SU-DHL-6 (cell line): ENCODE measurements around the gene POLR2E.

ENCODE experiments used
- H2AFZ ChIP-seq: fragments of 200-600 bp; sonication (generic); 2 replicates; pipeline ENCODE4 v1.6.1; 2014; ENCODE audit warnings: low read depth, mild to moderate bottlenecking, moderate library complexity, mixed read lengths, antibody characterized with exemption, low read length; ENCODE audit not compliant: severe bottlenecking
- H3F3A ChIP-seq: fragments of 200-600 bp; shearing (Covaris generic); 2 replicates; pipeline ENCODE4 v1.6.0; 2016; ENCODE audit warnings: antibody characterized with exemption, mild to moderate bottlenecking; ENCODE audit not compliant: insufficient read depth
- H3K27ac ChIP-seq: fragments of 200-600 bp; sonication (generic); 2 replicates; pipeline ENCODE4 v1.5.1; 2016; ENCODE audit warnings: low read depth, mild to moderate bottlenecking, low read length, moderate library complexity, mixed read lengths
- H3K27me3 ChIP-seq: fragments of 200-600 bp; sonication (generic), shearing (Covaris generic); 2 replicates; pipeline ENCODE4 v1.6.0; 2014; ENCODE audit warnings: mild to moderate bottlenecking, low read length
- H3K36me3 ChIP-seq: fragments of 200-600 bp; sonication (generic); 2 replicates; pipeline ENCODE4 v1.6.1; 2014; ENCODE audit warnings: mild to moderate bottlenecking, low read length, mixed read lengths
- H3K4me2 ChIP-seq: fragments of 300-600, 200-600 bp; shearing (Covaris generic), sonication (generic); 2 replicates; pipeline ENCODE4 v1.6.0; 2014; ENCODE audit warnings: low read length, low read depth, mild to moderate bottlenecking; ENCODE audit not compliant: poor library complexity, severe bottlenecking
- H3K4me3 ChIP-seq: fragments of 200-600 bp; sonication (generic); 2 replicates; pipeline ENCODE4 v1.5.1; 2014; ENCODE audit warnings: antibody characterized with exemption, low read length, mild to moderate bottlenecking, mixed read lengths; ENCODE audit not compliant: insufficient read depth, poor library complexity, severe bottlenecking
- H3K79me2 ChIP-seq: fragments of 200-600 bp; sonication (generic); 2 replicates; pipeline ENCODE4 v1.6.1; 2014; ENCODE audit warnings: mild to moderate bottlenecking, low read length, moderate library complexity; ENCODE audit not compliant: insufficient read depth
- H3K9ac ChIP-seq: fragments of 200-600 bp; sonication (generic); 2 replicates; pipeline ENCODE4 v1.7.0; 2014; ENCODE audit warnings: mild to moderate bottlenecking, low read length
- H3K9me2 ChIP-seq: fragments of 200-600 bp; sonication (generic); replicated peaks from 2 replicates; pipeline ENCODE4 v1.6.1; 2014; ENCODE audit warnings: low read length; ENCODE audit not compliant: insufficient read depth
- H3K9me3 ChIP-seq: fragments of 200-600 bp; sonication (generic); 2 replicates; pipeline ENCODE4 v1.6.1; 2014; ENCODE audit warnings: low read length, mixed read lengths; ENCODE audit not compliant: insufficient read depth
- H4K20me1 ChIP-seq: fragments of 200-600 bp; sonication (generic); 2 replicates; pipeline ENCODE4 v1.6.1; 2014; ENCODE audit warnings: low read depth, mild to moderate bottlenecking, antibody characterized with exemption, low read length, moderate library complexity, mixed read lengths
- EZH2phosphoT487 ChIP-seq: fragments of 200-600 bp; sonication (generic), shearing (Covaris generic); conservative IDR thresholded peaks from 2 replicates; pipeline ENCODE4 v1.6.1; 2018; ENCODE audit warnings: mild to moderate bottlenecking, antibody characterized with exemption, low read length, moderate library complexity, mixed read lengths
- TF ChIP-seq, protein P1 (sequence below): fragments of 200-600 bp; sonication (generic); IDR thresholded peaks from one replicate; pipeline ENCODE4 v1.5.1; 2017; ENCODE audit warnings: antibody characterized with exemption, mild to moderate bottlenecking, low read length, moderate library complexity; ENCODE audit not compliant: insufficient read depth, poor library complexity, severe bottlenecking

Gene POLR2E

DNA sequence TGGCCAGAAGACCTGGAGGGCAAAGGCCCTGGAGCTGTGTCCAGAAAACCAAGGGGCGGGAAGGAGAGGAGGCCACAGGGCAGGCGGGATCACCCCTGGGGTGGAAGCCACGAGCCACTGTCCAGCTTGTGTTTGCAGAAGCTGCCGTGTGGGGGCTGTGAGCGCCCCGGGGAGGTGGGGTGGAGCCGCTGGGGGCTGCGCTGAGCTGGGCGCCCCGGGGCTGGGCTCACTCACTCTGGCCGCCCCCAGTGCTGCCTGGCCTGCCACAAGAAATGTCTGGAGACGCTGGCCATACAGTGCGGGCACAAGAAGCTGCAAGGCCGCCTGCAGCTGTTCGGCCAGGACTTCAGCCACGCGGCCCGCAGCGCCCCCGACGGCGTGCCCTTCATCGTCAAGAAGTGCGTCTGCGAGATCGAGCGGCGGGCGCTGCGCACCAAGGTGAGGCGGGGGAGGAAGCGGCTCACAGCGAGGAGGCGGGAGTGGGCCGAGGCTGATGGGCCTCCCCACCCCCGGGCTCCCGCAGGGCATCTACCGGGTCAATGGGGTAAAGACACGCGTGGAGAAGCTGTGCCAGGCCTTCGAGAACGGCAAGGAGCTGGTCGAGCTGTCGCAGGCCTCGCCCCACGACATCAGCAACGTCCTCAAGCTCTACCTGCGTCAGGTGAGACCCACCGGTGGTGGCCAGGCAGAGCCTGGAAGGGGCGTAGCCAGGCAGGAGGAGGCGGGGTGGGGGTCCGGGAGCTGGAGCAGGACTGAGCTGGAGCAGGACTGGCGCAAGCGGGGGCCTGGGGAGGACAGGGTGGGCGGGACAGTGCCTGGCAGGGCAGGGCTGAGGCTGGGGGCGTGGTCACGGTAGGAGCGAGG is 13.6 kb downstream of the POLR2E start:
- H4K20me1 ChIP-seq: no peaks in the 10 kb centered on the region
- no peaks in the 10 kb centered on the region for H3K27me3 ChIP-seq
- H3K9ac ChIP-seq: no peak overlapping the region
- no peaks in the 10 kb centered on the region for H3K9me2 ChIP-seq
- H3K4me3 ChIP-seq: no peak overlapping the region
- peaks cover 14% of the 10 kb centered on the region for H3F3A ChIP-seq
- H2AFZ ChIP-seq: no peak overlapping the region
- H3K27ac ChIP-seq: no peak overlapping the region
- no peaks in the 10 kb centered on the region for H3K36me3 ChIP-seq
- no peaks in the 10 kb centered on the region for H3K9me3 ChIP-seq
- no peak for TF ChIP-seq EZH2phosphoT487
- TF ChIP-seq, protein P1, sequence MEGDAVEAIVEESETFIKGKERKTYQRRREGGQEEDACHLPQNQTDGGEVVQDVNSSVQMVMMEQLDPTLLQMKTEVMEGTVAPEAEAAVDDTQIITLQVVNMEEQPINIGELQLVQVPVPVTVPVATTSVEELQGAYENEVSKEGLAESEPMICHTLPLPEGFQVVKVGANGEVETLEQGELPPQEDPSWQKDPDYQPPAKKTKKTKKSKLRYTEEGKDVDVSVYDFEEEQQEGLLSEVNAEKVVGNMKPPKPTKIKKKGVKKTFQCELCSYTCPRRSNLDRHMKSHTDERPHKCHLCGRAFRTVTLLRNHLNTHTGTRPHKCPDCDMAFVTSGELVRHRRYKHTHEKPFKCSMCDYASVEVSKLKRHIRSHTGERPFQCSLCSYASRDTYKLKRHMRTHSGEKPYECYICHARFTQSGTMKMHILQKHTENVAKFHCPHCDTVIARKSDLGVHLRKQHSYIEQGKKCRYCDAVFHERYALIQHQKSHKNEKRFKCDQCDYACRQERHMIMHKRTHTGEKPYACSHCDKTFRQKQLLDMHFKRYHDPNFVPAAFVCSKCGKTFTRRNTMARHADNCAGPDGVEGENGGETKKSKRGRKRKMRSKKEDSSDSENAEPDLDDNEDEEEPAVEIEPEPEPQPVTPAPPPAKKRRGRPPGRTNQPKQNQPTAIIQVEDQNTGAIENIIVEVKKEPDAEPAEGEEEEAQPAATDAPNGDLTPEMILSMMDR: no peak
- no peaks in the 10 kb centered on the region for H3K79me2 ChIP-seq
- H3K4me2 ChIP-seq: no peak overlapping the region

DNA sequence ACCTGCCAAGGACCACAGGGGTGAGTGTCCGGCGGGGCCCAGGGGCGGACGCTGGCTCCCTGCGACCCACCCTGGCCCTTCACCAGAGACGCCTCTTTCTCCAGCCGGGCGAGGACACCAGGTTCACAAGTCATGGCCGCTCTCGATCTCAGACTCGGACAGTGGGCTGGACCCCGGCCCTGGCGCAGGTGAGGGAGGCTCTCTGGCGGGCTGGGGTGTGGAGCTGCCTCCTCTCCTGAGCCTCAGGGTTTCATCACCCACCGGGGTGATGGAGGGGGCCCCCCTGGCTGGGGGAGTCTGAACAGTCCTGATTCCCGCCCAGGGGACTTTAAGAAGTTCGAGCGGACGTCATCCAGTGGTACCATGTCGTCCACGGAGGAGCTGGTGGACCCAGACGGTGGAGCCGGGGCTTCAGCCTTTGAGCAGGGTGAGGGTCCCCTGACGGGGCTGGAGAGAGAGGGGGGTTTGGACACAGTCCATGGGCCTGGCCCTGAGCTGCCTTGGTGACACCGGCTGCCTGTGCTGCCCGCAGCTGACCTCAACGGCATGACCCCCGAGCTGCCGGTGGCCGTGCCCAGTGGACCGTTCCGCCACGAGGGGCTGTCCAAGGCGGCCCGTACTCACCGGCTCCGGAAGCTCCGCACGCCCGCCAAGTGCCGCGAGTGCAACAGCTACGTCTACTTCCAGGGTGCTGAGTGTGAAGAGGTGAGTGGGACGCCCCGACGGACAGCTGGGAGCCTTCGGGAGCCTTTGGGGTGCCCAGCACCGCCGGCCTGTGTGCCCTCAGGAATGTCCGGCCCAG is 14.6 kb downstream of the POLR2E start:
- H3K4me3 ChIP-seq: no peak overlapping the region
- no peak overlapping the region for H2AFZ ChIP-seq
- no peak overlapping the region for H3K27ac ChIP-seq
- no peaks in the 10 kb centered on the region for H4K20me1 ChIP-seq
- H3K9me3 ChIP-seq: no peaks in the 10 kb centered on the region
- H3K36me3 ChIP-seq: peaks cover 8% of the 10 kb centered on the region
- peaks cover 18% of the 10 kb centered on the region for H3F3A ChIP-seq
- H3K4me2 ChIP-seq: no peak overlapping the region
- TF ChIP-seq, protein P1: no peak
- TF ChIP-seq EZH2phosphoT487: no peak
- H3K9ac ChIP-seq: no peak overlapping the region
- H3K9me2 ChIP-seq: no peaks in the 10 kb centered on the region
- H3K79me2 ChIP-seq: no peaks in the 10 kb centered on the region
- H3K27me3 ChIP-seq: no peaks in the 10 kb centered on the region

DNA sequence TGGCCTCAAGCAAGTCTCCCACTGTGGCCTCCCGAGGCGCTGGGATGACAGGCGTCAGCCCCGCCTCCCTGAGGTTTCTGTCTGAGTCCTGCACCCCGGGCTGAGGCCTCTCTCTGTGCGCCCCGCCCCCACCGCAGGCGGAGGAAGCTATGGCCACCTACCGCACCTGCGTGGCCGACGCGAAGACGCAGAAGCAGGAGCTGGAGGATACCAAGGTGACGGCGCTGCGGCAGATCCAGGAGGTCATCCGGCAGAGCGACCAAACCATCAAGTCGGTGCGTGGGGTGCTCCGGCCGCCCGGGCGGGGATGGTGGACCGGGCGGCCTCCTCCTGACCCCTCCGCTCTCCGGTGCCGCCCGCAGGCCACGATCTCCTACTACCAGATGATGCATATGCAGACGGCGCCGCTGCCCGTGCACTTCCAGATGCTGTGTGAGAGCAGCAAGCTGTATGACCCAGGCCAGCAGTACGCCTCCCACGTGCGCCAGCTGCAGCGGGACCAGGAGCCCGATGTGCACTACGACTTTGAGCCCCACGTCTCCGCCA is 15.5 kb downstream of the POLR2E start:
- no peaks in the 10 kb centered on the region for H4K20me1 ChIP-seq
- no peaks in the 10 kb centered on the region for H3K9me3 ChIP-seq
- H2AFZ ChIP-seq: no peak overlapping the region
- no peak overlapping the region for H3K27ac ChIP-seq
- no peak overlapping the region for H3K9ac ChIP-seq
- no peak overlapping the region for H3K4me3 ChIP-seq
- no peaks in the 10 kb centered on the region for H3K27me3 ChIP-seq
- no peak for TF ChIP-seq EZH2phosphoT487
- no peak overlapping the region for H3K4me2 ChIP-seq
- H3K9me2 ChIP-seq: no peaks in the 10 kb centered on the region
- H3F3A ChIP-seq: peaks cover 24% of the 10 kb centered on the region
- H3K36me3 ChIP-seq: peaks cover 8% of the 10 kb centered on the region
- no peaks in the 10 kb centered on the region for H3K79me2 ChIP-seq
